HG02763 (cell line): ENCODE data around the gene UGT1A3.
"Not testable (repeated sequence)": the region's sequence is repeated elsewhere in the genome, so short reads cannot be mapped to it uniquely, and the experiment has no call there.

Experiments used
- ATAC-seq: cut with Tn5 transposase; IDR thresholded peaks from one replicate; pipeline ENCODE4 v1.9.1; 2021; ENCODE audit warnings: mild to moderate bottlenecking, moderate library complexity; ENCODE audit not compliant: unreplicated experiment

Gene UGT1A3

DNA sequence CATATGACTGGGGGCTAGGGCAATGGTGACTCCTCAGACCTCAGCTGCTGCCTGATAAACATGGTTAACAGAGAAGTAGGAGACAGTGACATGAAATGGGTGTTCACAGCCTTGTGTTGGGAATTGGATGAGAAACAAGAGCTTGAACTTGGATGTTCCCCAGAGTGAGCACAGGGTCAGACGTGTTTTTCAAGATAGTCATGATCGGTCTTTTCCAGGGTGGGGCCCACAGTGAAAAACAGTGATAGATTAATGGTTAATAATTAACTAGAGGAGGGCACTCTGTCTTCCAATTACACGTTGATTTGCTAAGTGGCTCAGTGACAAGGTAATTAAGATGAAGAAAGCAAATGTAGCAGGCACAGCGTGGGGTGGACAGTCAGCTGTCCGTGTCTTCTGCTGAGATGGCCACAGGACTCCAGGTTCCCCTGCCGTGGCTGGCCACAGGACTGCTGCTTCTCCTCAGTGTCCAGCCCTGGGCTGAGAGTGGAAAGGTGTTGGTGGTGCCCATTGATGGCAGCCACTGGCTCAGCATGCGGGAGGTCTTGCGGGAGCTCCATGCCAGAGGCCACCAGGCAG lies at the start of gene UGT1A3:
Gene UGT1A3 (plus strand): TSS at position 320 of the 579 bp plus-strand sequence. CDS start 85 bp downstream, at position 405.
- ATAC-seq, result no peak

DNA sequence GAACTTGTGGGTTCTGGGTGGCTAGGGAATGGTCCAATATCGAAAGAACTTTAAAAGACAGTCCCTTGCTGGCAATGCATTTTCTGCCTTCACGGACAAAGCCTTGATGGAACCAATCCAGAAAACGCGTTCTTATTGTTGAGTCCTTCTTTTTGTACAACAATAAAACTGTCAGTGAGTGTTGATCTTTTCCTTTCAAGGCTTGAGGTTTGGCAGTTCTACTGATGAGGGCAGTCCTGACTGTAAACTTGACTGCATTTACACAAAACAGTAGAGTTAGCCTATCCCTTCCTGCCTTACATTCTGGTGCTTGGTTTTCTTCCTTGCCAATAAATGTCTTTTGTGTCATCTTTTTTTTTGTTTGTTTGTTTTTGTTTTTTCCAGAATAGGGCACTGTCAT lies 49.6 kb upstream of the UGT1A3 start:
- ATAC-seq, result no peak

DNA sequence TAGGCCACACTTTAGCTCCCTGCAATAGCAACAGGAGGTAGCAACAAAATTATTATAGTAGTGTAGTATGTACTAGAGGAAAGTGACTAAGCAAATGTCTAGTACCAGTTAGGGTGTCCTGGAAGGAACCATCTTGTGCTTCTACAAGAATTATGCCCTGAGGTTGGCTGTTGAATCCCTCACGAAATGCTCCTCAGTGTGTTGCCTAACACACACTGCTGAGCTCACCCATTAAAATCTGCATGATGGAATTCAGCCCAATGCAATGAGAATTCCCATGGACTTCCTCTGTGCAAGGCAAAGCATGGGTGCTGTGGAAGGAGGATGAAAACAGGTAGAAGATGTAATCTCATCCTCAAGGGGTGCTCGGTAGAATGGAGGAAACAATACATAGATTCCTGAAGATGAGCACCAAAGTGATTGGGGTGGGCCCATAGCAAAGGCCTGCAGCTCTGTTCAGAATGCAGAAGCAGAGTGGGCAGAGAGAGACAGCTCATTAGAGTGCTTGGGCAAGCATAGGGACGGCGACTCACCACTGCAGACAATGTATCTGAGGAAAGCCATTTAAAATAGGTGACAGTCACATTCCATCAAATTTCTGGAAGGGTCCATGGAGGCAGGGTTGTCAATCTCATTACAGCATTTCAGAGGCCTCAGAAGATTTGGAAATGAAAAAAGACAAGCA lies 48.3 kb upstream of the UGT1A3 start:
- ATAC-seq, result no peak

DNA sequence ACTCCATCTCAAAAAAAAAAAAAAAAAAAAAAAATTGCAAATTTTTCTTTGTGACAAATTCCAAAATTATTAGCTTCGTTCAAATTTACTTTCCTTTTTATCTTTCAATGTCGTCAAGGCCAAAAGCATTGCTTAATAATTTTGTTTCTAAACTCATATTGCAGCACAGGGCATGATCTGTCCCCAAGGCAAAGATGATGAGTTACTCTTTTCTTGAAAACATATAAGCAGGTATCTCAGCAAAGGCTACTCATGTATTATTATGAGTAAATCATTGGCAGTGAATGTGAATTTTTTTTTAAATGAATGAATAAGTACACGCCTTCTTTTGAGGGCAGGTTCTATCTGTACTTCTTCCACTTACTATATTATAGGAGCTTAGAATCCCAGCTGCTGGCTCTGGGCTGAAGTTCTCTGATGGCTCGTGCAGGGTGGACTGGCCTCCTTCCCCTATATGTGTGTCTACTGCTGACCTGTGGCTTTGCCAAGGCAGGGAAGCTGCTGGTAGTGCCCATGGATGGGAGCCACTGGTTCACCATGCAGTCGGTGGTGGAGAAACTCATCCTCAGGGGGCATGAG lies 47.2 kb upstream of the UGT1A3 start, which contains the start of gene UGT1A7:
Gene UGT1A7 (plus strand): TSS at position 381 of the 579 bp plus-strand sequence. CDS start 37 bp downstream, at position 418.
- no peak for ATAC-seq

DNA sequence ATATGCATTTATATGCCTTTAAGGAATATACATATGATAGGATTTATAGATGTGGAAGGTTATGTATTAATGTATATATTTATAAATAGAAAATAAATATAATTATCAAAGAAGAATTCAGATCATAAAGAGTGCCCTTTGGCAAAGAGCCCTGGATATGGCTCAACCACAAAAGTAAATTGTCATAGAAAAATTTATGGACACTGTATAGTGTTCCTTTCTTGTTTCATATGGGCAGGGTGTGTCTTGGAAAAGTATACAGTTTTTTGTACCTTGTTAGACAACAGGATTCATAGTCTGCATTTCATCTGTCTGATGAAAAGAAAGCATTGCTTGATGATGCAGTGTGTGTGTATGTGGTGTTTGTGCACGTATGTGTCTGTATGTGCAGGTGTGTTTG lies 44.2 kb upstream of the UGT1A3 start:
- no peak for ATAC-seq

DNA sequence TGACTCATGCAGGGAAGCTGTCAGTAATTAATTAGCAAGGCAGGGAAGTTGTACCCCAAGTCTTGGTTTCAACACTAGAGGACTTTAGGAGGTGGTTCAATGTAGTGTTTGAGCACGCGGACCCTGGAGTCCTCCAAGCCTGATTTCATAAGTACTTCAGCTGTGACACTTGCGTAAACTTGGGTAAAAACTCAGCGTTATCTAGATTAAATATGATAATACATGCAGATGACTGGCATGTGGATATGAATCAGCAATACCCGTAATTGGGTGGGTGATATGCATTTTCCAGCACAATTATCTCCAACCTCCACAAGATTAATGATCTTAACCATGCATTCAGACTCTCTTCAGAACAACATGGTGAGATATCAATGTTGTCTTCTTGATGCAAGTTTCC lies 41.9 kb upstream of the UGT1A3 start:
- no peak for ATAC-seq

DNA sequence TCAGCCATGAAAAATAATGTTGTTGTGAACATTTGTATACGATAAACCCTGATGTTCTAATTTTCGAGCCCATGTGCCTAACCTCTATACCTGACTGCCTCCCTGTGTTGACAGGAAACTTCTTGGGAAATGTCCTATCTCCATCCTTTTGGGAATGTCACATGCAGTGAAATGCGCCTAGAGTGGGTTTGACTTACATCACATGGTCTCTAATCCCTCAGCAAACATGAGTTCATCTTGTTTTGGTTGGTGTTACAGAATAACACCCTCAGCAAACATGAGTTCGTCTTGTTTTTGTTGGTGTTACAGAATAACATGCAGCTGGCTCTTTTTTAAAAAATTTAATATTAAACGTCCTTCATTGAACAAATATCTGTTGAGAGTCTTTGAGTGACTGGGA lies 40.5 kb upstream of the UGT1A3 start:
- ATAC-seq, result no peak

DNA sequence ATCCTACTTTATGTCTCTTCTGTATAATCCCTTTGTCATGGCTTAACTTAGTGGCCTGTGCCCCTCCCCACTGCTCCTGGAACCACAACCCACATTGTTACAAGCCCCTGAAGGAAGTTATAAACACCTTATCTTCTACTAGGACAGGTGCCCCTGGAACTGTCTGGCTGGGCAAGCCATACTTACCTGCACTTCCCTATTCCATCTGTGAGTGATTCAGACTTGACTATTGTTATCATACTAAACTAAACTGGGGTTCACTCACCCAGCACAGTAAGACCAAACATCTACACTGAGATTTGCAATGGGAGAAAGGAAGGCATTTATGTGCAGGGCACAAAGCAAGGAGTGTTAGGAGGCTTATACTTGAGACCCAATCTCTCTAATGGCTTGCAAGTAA lies 39.8 kb upstream of the UGT1A3 start:
- no peak for ATAC-seq

DNA sequence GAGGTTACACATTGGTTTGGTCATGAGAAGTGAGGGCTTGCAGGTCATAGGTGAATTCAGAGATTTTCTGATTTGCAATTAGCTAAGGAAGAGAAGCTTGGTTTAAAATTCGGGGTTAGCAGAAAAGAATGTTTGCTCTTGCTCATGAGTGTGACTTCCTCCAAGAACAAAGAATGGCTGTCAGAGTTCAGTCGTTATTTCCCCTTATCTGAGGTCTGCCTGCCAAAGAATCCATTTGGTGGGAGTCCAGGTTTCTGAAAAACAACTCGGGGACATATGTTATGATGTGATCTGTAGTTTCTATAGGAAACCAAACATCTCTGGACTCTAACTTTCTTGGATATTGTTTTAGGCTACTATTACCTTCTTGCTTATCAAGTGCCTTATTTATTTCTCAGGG lies 39.3 kb upstream of the UGT1A3 start:
- ATAC-seq, result no peak

DNA sequence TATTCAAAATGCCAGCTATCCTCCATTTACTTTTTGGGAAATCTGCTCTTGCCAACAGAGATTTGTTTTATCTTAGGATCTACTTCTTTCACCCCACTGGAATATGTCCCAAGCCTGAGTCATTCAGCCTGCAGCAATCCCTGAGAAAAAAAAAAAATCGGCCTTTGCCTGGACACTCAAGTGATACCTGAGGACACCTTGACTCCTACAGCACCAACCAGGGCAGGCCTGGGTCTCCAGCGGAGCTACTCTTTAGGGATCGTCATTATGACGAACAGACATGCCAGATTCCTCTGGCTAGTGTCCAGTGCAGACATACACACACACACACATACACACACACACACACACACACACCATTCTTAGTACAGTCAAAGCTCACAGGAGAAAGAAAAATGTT lies 38.4 kb upstream of the UGT1A3 start:
- ATAC-seq, result no peak

DNA sequence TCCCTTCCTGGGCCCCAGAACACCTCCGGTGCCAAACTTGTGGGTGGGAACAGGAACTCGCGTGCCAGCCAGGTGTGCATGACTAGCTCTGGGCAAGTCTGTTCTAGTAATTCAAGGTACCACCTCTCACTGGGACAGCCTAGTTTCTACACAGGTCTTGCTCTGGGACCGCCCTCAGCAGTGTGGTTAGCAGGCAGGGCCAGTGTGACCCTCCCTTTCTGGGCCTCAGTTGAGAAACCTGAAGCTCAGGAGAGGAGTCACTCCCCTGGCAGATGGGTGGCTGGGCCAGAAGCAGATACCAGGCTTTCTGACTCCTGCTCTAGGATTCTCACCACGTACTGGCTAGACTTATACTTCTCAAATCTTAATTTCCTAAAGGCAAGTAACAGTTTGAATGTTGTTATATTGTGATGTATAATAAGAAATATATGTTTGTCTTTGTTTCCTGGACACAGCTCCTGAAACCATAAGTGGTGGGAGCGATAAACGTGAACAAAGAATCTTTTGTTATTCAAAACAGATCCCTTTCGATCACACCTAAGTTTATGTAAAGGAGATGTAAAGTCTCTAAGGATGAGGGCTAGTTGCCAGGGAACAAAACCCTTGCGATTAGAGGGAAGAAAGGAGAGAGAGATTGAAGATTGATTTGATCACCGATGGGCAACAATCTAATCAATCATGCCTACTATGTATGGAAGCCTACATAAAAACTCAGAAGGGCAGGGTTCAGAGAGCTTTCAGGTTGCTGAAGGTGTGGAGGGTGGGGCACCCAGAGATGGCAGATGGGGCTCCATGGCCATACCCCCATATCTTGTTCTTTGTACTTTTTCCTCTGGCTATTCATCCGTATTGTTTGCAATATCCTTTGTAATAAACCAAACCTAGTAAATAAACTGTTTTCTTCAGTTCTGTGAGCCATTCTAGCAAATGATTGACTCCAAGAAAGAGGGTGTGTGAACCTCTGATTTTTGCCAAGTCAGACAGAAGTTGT lies 37.1 kb upstream of the UGT1A3 start:
- no peak for ATAC-seq

DNA sequence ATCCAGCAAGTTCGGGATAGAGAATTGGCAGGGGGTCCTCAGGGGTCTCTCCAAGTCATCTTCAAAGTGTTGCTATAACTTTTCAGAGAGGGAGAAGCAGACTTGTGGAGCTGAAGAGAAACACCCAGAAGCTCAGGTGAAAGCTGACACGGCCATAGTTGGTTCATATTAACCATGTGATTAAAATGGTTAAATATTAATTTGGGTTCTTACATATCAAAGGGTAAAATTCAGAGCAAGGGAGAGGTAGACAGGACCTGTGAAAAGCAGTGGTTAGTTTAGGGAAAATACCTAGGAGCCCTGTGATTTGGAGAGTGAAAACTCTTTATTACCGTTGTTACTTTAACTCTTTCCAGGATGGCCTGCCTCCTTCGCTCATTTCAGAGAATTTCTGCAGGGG lies 36.2 kb upstream of the UGT1A3 start, which contains the start of gene UGT1A6:
Gene UGT1A6 (plus strand): TSS at position 243 of the 400 bp plus-strand sequence. CDS start 115 bp downstream, at position 358.
- ATAC-seq, result no peak

DNA sequence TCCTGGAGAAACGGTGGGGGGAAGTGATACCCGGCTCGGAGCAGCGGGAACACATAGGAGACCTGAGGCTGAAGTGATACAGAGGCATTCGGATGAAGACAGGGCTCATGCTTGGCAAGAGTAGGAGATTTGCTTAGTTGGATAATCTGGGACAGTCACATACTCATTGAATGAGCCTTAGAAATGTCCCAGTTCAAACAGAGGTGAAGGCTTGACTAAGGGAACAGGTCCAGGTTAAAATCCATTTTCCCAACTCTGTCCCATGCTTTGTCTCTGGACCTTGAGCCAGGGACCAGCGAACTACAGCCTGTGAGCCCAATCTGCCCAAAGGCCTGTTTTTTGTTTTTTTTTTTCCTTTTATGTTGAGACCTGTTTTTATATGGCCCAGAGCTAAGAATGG lies 34.9 kb upstream of the UGT1A3 start:
- no peak for ATAC-seq

DNA sequence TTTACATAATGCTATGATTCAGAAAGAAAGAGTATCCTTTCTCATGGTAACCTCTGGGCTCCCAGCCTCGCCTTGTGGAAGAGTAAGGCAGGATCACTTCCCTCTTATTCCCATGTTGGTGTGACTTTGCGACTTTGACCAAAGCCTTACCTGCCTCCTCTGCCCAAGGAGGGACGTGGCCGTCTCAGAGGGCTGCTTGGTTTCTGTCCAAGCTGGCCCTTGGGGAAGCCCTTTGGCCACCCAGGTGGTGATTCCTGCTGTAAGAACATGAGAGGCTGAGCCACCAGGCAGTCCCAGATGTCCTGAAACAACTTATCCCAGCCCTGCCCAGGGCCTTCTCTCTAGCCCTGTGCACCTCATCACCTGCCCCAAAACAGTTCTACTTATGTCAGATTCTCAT lies 30.1 kb upstream of the UGT1A3 start:
- no peak for ATAC-seq

DNA sequence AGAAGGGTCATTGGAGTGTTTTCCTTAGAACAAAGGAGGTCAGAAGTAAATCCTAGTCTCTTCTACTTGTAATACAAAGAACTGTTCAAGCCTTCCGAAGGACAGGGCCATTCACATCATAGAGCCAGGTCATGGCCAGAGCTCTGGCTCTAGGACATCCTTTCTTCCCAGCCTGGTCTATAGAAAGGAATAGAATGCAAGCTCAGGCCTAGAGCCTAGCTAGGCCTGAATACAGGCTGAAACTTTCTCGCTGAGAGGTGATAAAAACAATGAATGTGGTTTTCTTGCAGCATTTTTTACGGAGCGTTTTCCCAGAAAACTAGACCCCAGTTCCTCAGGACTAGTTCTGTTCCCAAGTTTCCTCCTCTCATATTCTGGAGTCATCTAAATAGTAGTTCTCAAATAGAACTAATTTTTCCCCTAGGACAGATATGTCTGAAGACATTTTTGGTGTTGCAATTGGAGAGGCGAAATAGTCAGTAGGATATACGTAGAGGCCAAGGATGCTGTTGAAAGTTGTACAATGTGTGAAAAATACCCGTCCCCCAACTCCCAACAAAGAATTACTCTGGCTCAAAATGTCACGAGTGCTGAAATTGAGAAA lies 29.3 kb upstream of the UGT1A3 start:
- no peak for ATAC-seq

DNA sequence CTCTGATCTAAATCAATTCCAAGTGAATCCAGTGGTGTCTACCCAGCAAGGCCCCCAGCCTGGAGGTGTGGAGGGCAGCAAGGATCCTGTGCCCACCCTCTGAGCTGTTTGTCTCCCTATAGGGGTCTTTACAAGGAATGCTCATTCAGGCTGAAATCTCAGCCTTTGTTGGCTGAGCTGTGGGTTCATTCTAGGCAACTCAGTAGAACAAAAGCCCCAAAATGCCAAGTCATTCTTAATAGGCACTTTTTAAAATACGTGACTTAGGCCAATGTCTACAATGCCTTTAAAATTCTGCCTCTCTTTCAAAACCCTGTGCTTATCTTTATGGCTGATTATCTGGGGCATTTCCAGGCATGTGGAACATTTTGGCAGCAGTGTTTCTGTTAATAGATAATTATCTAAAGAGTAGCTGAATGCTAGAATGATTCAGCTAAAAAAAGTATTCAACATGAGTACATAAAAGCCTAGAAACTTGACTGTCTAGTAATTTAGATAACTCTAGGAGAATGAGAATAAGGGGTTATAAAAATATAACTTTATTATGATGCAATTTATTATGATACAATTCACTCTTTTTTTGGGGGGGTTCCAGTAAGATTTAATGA lies 28.7 kb upstream of the UGT1A3 start:
- no peak for ATAC-seq

DNA sequence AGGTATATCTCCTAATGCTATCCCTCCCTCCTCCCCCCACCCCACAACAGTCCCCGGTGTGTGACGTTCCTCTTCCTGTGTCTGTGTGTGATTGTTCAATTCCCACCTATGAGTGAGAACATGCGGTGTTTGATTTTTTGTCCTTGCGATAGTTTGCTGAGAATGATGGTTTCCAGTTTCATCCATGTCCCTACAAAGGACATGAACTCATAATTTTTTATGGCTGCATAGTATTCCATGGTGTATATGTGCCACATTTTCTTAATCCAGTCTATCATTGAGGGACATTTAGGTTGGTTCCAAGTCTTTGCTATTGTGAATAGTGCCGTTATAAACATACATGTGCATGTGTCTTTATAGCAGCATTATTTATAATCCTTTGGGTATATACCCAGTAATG lies 28.0 kb upstream of the UGT1A3 start:
- not testable (repeated sequence) for ATAC-seq

DNA sequence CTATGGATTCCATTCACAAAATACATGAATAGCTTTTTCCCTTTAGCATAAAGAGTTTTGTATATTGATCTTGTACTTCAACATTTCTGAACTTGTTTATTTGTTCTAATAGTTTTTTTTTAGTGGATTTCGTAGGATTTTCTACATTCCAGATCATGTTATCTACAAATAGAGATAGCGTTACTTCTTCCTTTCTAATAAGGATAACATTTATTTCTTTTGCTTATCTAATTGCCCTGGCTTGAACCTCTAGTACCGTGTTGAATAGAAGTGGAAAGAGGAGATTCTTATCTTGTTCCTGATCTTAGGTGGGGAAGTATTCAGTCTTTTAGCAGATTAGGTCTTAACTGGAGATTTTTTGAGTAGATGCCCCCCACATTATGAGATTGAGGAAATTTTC lies 26.6 kb upstream of the UGT1A3 start:
- no peak for ATAC-seq

DNA sequence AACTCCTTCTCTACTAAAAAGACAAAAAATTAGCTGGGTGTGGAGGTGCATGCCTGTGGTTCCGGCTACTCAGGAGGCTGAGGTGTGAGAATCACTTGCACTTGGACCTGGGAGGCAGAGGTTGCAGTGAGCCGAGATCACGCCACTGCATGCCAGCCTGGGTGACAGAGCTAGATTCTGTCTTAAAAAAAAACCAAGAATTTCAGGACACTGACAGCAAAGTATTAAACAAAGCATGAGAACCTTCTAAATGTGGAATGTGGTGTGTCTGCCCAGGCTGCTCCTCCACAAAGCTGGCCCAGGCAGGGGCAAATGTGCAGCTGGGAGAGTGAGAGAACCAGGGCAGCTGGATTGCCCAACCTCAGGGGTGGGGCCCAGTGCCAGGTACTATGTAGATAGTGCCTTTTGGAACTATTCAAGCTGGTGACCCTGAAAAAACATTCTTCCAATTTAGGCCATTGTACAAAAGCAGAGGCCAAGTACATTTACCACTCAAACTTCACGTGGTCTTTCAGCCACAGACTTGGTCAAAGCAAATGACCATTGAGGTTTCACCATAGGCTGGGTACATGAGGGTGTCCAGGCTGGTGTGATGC lies 22.8 kb upstream of the UGT1A3 start:
- ATAC-seq, result no peak

DNA sequence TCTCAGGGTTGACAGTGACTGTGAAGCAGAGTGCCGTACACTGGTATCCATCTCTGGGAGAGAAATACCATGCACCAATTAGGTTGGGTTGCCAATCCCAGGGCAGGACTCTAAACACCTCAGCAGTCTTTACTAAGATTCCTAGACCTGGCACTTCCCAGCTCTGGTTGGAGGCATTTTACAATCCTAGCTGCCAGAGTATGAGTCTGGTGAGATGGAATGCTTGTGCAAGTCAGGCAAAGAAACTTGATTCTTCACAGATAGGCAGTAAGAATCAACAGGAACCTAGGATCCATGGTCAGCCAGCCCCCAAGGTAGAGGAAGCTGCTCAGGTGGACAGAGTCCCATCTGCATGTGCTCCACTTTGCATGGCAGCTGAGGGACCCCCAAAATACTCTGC lies 22.1 kb upstream of the UGT1A3 start:
- no peak for ATAC-seq
